ENCODE measurements around the gene COL9A3.
A peak's percentile ranks its signal among the peaks of the same experiment; 100 is the strongest.

Gene COL9A3

DNA sequence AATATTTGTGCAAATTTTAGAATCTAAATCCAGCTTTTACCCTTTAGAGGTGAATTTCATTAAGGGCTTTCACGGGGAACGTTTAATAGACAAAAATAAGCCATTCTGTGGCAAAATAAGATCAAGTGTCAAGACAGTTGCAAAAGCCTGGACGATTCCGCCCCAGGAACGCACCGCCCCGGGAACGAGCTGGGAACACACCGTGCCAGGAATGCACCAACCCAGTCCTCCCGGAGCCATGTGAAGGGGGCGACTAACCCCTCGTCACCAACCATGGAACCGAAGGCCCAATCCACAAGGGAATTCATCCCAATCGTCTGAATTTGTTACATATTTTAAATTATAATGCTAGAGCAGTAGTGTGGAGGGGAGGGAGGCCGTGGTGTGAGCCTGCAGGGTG is 65.6 kb downstream of the COL9A3 start:
- no peak for DNase-seq

DNA sequence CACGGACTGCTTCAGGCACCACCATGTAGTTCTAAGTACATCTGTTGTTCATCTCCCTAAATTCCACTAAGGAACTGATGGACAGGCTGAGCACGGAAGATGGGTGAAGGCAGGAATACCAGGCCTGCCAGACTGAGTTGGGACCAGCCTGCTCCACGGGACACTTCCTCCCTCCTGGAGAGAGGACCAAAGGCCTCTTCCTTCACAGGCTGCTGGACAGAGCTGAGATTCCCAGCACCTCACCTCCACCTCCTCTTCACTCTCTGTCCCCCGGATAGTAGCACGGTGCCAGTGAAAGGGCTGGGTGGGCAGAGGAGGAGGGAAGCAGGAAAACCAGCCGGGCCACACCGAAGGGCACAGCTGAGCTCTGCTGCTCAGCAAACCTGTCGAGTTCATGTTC is 67.7 kb downstream of the COL9A3 start:
- DNase-seq = no peak

DNA sequence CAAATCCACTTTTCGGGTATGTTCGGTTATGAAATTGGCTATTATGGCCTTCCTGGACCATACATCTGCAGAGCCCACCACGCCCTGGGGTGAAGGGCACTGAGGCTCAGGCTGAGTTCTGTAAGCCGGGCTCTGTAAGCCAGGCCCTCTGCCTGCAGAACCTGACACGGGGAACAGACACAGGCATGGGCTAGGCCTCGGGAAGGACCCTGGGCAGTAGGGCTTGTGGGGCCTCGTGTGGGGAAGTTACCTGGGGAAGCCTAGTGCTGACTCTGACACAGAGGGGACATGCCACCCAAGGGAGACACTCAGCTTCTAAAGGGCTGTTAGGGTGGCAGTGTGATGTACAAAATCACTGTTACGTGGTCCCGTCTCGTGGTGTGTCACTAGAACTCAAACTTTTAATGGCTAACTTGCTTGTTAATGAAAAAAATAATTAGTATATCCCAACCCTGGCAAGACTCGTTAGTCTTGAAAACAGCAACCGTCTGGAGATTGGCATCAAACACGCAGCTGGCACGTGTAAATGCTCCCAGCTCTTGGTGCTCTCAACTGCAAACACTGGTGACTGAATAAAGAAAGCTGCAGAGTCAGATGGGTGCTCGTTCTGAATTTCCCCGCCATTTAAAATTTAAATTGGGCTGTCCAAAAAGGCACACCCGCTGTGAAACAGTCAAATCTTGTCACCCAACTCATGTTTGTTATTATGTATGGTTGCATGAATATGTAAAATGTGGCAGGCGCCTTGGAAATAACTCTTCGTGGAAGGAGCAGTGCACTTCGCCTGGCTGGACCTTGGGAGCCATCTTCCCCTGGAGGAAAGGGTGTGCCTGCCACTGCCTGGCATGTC is 68.4 kb downstream of the COL9A3 start:
- DNase-seq = no peak

DNA sequence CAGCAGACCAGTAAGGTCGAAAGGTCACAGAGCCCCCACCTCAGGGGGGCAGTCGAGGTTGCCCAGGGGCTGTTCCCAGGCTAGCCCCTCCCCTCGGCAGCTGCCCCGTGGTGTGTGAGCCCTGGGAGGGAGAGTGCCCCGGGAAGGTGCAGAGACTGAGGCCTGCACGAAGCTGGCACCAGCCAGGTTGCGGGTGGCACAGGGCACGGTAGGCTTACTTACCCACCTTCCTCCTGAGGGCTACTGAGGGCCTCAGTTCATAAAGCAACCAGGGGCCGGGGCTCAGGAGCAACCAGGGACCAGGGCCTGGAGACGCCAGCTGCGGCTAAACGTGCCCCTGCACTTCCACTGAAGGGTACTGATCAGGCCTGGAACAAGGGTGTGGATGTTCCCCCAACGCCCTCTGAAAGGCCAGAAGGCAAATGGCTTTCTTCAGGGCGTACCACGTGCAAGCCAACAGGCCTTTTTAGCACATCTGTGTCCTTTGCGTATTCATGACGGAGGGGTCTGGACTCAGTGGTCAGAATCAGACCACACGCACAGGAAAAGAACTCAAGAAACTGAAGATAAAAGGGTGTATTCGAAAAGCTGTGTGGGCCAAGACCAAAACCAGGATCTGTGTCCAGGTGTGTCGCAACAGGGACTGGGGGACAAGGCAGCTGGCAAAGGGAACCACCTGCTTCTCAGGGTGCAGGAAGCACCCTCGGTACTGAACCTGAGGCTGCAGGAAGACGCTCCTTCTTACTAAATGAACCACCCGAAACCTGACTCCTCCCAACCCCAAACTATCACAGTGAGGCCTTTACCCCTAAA is 69.3 kb downstream of the COL9A3 start:
- no peak for DNase-seq

DNA sequence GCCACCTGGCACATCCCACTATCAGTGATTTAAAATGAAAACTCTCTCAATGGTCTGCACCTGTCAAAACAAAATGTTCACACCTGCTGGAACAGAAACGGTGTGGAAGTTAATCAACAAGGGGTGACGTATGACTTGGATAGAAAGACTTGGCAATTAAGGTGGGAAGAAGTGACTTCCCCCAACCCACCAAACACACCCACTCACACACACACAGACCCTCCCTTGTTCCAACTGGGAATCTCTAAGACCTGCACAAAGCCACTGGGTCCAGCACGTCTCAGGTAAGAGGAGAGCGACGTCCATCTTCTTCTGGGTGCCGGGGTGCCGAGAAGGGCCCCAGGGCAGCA is 69.8 kb downstream of the COL9A3 start:
- no peak for DNase-seq

DNA sequence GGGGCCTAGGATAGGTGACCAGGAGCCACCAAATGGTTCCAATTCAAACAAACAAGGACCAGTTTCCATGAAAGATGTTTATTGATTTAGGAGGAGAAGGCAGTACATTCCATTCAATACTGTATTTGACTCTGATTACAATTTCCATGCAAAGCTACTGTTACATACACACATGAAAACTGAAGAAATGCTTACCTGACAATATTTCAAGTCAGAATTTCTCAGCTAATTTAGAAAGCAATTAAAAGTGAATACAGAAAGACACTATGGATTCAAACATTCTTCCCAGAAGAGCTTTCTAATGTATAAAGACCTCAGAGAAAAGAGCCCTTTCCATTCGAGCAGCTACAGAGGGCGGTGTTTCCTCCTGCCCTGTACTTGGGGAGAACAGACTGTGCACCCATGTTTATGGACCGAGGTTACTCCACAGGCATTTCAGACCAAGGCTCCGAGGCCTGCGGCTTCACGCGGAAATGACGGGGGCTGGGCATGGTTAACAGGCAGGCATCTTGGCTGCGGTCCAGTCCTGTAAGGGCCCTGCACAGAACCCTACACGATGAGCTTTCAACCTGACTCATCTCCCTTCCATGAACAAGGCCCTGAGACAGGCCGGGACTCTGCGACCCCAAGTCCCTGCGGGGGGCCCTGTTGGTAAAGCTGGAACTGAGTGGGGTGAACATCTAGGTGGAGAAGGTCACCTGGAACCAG is 70.5 kb downstream of the COL9A3 start:
- DNase-seq = peak; percentile 70

DNA sequence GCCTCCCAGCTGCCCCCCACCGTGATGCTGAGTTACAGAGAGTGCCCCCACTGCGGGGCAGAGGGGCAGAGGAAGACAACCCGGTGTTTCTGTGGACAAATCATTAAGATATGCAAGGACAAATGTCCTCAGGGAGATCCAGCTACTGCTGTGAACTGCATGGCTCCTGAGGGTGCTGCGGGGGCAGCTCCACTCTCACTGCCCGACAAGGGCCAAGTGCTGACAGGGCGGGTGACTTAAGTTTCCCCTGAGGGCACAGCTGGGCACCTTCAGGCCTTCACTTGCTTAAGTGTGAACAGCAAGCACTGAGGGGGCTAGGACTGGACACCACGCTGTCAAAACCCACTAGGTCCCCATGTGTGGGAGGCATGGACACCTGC is 71.0 kb downstream of the COL9A3 start:
- DNase-seq = no peak

DNA sequence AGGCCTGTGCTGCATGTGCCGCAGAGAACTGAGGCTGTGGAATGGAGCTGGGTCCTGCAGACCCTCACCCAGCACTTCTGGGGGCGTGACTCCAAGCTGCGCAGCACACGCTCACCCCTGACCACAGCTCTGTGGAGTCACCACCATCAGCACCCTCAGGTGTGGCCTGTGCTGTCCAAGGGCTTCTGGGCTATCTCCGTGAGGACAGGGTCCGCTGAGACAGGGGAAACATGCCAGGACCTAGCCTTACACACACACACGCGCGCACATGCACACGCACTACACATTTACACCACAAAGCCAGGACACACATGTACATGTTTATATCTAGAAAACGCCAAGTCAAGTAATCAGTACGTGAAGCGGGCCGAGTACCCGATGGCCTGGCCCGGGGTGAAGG is 71.6 kb downstream of the COL9A3 start:
- DNase-seq = no peak

DNA sequence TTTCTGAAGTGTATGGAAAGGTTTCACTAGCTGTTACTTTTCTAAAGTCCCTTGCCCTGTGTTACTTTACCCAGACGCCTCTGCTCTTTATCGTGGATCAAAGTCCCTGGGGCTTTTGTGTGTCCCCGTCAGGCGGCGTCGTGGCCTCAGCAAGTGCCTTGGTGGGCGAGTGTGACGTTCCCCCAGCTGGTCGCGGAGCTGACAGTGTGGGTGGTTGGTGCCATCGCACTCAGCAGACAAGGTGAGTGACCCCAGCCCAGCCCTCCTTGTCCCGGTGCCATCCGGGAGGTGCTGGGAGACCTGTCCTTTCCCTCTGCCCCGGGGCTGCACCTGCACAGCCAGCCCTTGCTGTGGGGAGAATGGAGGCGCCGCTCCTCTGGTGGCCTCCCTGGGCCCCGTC is 72.1 kb downstream of the COL9A3 start:
- no peak for DNase-seq

DNA sequence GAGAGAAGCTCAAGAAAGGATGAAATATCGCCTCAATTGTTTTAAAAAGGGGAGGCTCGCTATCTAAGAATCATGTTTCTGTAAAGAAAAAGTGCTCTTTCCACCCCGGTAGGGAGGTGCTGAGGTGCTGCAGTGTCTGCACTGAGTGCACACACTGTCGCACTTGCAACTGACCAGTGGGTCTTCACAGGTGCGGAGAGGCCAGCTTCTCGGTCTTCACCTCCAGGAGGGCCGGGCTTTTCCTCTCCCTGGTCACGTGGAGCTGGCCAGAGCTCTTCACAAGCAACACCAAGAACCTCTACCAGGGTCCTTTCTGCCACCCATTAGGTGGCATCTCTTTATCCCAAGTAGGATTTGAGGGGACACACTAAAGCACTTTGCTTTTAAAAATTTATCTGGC is 72.6 kb downstream of the COL9A3 start:
- no peak for DNase-seq

DNA sequence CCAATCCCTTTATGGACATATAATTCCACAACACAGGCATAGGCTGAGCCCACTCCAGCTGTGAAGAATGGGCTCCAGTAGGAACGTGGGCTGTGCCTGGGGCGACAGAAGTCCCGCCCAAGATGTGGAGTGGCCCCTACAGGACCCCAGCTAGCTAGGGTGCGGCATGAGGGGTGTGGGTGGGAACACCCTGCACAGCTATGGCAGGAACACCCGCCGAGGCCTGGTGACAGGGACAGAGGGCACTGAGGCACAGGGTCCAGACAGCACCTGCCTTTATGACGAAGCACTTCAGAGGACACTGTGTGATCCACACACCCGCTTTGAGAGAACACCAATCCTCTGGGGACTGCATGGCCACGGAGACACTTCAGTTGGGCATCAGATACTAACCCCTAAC is 73.0 kb downstream of the COL9A3 start:
- DNase-seq = no peak

DNA sequence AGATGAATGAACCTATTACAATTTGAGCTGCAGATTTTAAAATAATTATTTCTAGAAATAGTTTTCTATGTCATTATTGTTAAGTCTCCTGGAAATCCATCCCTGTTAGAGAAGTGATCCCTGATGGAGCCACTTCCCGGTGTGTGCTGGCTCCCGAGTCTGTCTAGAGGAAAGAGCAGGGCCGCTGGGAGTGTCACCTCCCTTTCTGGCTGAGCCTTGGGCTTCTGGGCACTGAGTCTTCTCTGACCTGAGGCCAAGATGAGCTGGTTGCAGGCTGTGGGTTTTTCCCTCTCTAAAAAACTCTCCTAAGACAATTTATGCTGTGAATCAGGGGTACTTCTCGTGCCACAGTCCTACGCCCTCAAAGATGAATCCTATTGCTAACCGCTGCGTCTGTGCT is 73.6 kb downstream of the COL9A3 start:
- no peak for DNase-seq
